ENCODE results near the gene ITPR3. TPM values are rescaled to one million over a fixed set of nuclear protein-coding genes. Genes with fewer than 3 reads are reported as not detected.

ITPR3 gene
- total RNA-seq (10 to 100 TPM; 42.1 to 95.6 (median 68.1) TPM), polyA plus RNA-seq (10 to 100 TPM in 2 of 3 donors, 1 to 10 TPM in 1; 9.9 to 37.9 (median 20.0) TPM)
- long read RNA-seq, donor 1: 0 reads
- long read RNA-seq, donor 2, full-length matches to known transcripts: 1 of 1 reads
- long read RNA-seq, donor 2, partial matches to known transcripts: 0 of 1 reads
- long read RNA-seq, donor 2, other reads (novel, unspliced or antisense): 0 of 1 reads

DNA sequence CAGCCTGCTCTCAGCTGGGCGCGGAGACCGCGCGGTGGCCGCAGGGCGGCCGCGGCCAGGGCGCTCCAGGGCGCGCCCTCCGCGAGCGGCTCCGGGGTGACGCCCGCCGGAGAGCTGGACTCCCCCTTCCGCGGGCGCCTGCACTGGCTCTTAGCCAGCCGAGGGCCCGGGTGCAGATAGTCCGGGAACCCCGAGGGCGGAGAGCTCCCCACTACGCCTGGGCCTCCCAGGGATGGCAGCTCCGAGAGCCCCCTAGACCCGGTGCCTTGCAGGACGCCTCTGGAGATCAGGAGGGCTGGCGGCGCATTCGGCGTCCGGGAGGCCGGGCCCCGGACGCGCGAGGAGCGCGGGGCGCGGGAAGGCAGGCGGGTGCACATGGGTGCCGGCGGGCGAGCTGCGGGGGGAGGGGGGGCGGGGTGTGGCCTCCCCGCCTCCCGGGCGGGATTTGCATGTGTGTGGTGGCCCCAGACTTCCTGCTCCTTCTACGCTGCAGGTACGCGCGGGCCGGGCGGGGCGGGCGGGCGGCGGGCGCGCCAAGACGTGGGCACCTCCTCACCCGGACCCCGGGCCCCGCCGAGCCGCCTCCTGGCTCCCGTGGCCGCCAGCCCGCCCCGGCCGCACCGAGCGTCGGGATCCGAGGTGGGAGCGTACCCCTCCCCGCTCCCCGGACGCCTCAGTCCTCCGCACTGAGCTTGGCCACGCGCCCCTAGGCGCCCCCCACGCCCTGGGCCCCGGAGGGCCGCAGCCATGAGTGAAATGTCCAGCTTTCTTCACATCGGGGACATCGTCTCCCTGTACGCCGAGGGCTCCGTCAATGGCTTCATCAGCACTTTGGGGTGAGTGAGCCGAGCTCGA lies at the start of gene ITPR3:
TSS of gene ITPR3 (plus strand) at position 467 of the 855 bp plus-strand sequence. CDS start at position 748, 281 bp downstream.
- Histone ChIP-seq H3K27ac (peak within 1 kb of the TSS; percentile 83 to 96 (median 92)), H3K4me3 (peak within 1 kb of the TSS; percentile 74 to 88 (median 82)), H3K9me3 (no peaks in the 10 kb centered on the region), H3K36me3 (peaks cover 0 to 21% (median 0%) of the 10 kb centered on the region in 6 donors), H3K4me1 (peaks cover 28 to 85% (median 59%) of the 10 kb centered on the region in 6 donors), H3K27me3 (replicated peaks in 1 of 7) (peaks cover 0 to 19% (median 0%) of the 10 kb centered on the region in 7 donors)
- WGBS, 5 donors: 0 to 1% (median 0%) methylated on average over 49 to 99 of the region's 99 CpGs
- peak; percentile 92 for DNase-seq
- TF ChIP-seq POLR2AphosphoS5 (IDR thresholded peaks at IDR 0.05) (peak; percentile 64 to 67 (median 67)), POLR2A (IDR thresholded peaks at IDR 0.05) (no peak), CTCF (IDR thresholded peaks at IDR 0.05 in 8 of 11, conservative IDR thresholded peaks at IDR 0.05 in 3 of 11) (no peak)
- intact Hi-C loops (cut with DNase I; ENCODE audit: low total_unique reads): no loop called here

GRCh38 chr6:33571637-33572316 lies 49.3 kb upstream of the ITPR3 start:
- H3K27me3 ChIP-seq (replicated peaks in 1 of 7): no peaks in the 10 kb centered on the region
- TF ChIP-seq POLR2AphosphoS5 (IDR thresholded peaks at IDR 0.05): no peak
- no peak for TF ChIP-seq POLR2A (IDR thresholded peaks at IDR 0.05)
- no peak for TF ChIP-seq CTCF (IDR thresholded peaks at IDR 0.05 in 8 of 11, conservative IDR thresholded peaks at IDR 0.05 in 3 of 11)
- peaks cover 12 to 45% (median 30%) of the 10 kb centered on the region in 6 donors for H3K4me1 ChIP-seq
- H3K36me3 ChIP-seq: peaks cover 0 to 52% (median 33%) of the 10 kb centered on the region in 6 donors
- peak overlapping the region; percentile 31 to 84 (median 59) for H3K4me3 ChIP-seq
- no peak for DNase-seq
- H3K27ac ChIP-seq: peak overlapping the region; percentile 66 to 99 (median 93)
- WGBS, 5 donors: 56 to 65% (median 60%) methylated on average over 11 of the region's 11 CpGs
- intact Hi-C loops (cut with DNase I; ENCODE audit: low total_unique reads): loop anchor here (10.0 kb wide), 1 partner anchor 137 kb away; no protein-coding TSS in a partner anchor
- no peaks in the 10 kb centered on the region for H3K9me3 ChIP-seq

DNA sequence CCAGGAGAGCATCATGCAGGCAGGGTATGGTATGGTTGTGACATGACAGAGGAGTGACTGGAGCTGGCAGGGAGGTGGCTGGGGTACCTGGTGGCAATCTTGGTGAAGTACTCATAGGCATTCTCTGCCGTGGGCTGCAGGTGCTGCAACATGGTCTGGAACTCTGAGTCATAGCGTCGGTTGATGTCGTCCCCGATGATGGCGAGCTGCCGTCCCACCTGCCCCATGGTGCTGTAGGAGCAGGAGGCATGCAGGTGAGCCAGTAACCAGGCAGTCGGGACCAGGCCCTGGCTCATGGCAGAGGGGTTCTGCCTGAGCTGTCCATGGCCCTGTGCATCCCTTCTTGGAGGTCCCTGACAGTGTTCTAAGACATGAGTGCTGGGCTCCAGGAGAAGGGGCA lies 45.9 kb upstream of the ITPR3 start:
- 90 to 97% (median 94%) methylated on average over 8 of the region's 8 CpGs for WGBS, 5 donors
- no peak overlapping the region for H3K4me3 ChIP-seq
- DNase-seq: no peak
- peaks cover 0 to 67% (median 40%) of the 10 kb centered on the region in 6 donors for H3K36me3 ChIP-seq
- H3K4me1 ChIP-seq: peaks cover 24 to 71% (median 56%) of the 10 kb centered on the region in 6 donors
- intact Hi-C loops (cut with DNase I; ENCODE audit: low total_unique reads): loop anchor here (10.0 kb wide), 1 partner anchor 140 kb away; no protein-coding TSS in a partner anchor
- no peaks in the 10 kb centered on the region for H3K9me3 ChIP-seq
- H3K27me3 ChIP-seq (replicated peaks in 1 of 7): no peaks in the 10 kb centered on the region
- H3K27ac ChIP-seq: peak overlapping the region in 2 of 8 donors; percentile 59 to 94
- TF ChIP-seq POLR2A (IDR thresholded peaks at IDR 0.05) (no peak), POLR2AphosphoS5 (IDR thresholded peaks at IDR 0.05) (peak in 1 of 3 donors; percentile 29), CTCF (IDR thresholded peaks at IDR 0.05 in 8 of 11, conservative IDR thresholded peaks at IDR 0.05 in 3 of 11) (no peak)

All from spleen (tissue), 13 donors.